Panc1 (cell line): ENCODE results near the gene NDRG3. TPM values are rescaled to one million over a fixed set of nuclear protein-coding genes. Genes with fewer than 3 reads are reported as not detected.
A peak's percentile ranks its signal among the peaks of the same experiment; 100 is the strongest.

Experiments
- ATAC-seq: fragments of 200-7000 bp; cut with Tn5 transposase; 2 replicates; pipeline ENCODE4 v1.9.1; 2020; ENCODE audit warnings: mild to moderate bottlenecking, moderate library complexity
- BruUV-seq: library from RNA; stranded (reverse); fragments of 400-500 nt; replicated peaks from 2 replicates; lab custom pipeline; 2021; lab: Mats Ljungman, UMichigan
- CTCF ChIA-PET: fragments of 300-600 bp; sonication (Branson Sonifier 250); formaldehyde crosslinking; loops from one replicate; lab custom pipeline; 2022; ENCODE audit warnings: antibody characterized with exemption; lab: Charles Lee
- POLR2A ChIA-PET: fragments of 300-600 bp; sonication (Branson Sonifier 250); formaldehyde crosslinking; loops from one replicate; lab custom pipeline; 2022; ENCODE audit warnings: antibody characterized with exemption; lab: Charles Lee
- DNase-seq: peaks from one replicate; pipeline ENCODE4 v3.0.0-alpha.2; 2010; ENCODE audit warnings: low read depth, low spot score
- H3K27ac ChIP-seq: 2 replicates; pipeline ENCODE4 v1.5.1; 2011; ENCODE audit warnings: mild to moderate bottlenecking, low read length, inconsistent platforms
- H3K27me3 ChIP-seq: fragments of 200-500 bp; sonication (Bioruptor generic); 2 replicates; pipeline ENCODE4 v1.6.0; 2014; ENCODE audit warnings: low read length, inconsistent platforms; ENCODE audit not compliant: control insufficient read depth, insufficient read depth
- H3K36me3 ChIP-seq: fragments of 200-500 bp; sonication (Bioruptor generic); 2 replicates; pipeline ENCODE4 v1.5.1; 2014; ENCODE audit warnings: inconsistent platforms, mild to moderate bottlenecking, low read length, moderate library complexity; ENCODE audit not compliant: control insufficient read depth, insufficient read depth
- H3K4me1 ChIP-seq: 2 replicates; pipeline ENCODE4 v1.5.1; 2011; ENCODE audit warnings: inconsistent platforms, mild to moderate bottlenecking, low read length, moderate library complexity; ENCODE audit not compliant: control insufficient read depth, insufficient read depth
- H3K4me3 ChIP-seq, 2 experiments: 2 replicates each; pipeline ENCODE4 v1.5.1; 2011 to 2012; ENCODE audit warnings: low read depth in 2 of 2, low read length in 2 of 2, mild to moderate bottlenecking in 2 of 2, inconsistent platforms in 1 of 2, moderate library complexity in 1 of 2
- H3K9me3 ChIP-seq: fragments of 200-500 bp; sonication (Bioruptor generic); 2 replicates; pipeline ENCODE4 v1.5.1; 2014; ENCODE audit warnings: low read depth, mild to moderate bottlenecking, inconsistent platforms, low read length, moderate library complexity; ENCODE audit not compliant: control insufficient read depth, insufficient read depth
- CTCF ChIP-seq: fragments of 450-650 bp; IDR thresholded peaks from 2 replicates; pipeline ENCODE4 v1.5.1; 2017; ENCODE audit warnings: mild to moderate bottlenecking
- POLR2AphosphoS5 ChIP-seq: IDR thresholded peaks from 2 replicates; pipeline ENCODE4 v1.6.1; 2012; ENCODE audit warnings: mild to moderate bottlenecking, low read depth, low read length, moderate library complexity
- SIN3A ChIP-seq: IDR thresholded peaks from 2 replicates; pipeline ENCODE4 v1.6.1; 2012; ENCODE audit warnings: low read depth, mild to moderate bottlenecking, low read length, moderate library complexity, borderline replicate concordance; ENCODE audit not compliant: insufficient read depth
- TCF7L2 ChIP-seq: IDR thresholded peaks from 2 replicates; pipeline ENCODE4 v1.6.1; 2011; ENCODE audit warnings: mild to moderate bottlenecking, low read depth, low read length, inconsistent platforms
- in situ Hi-C: cut with HindIII; loops from 2 replicates; pipeline ENCODE4 v1.10.0; 2016; ENCODE audit warnings: low sequenced_read_pairs, low pct_unique_long_range_greater_than_20kb
- intact Hi-C: fragments of 100-400 bp; cut with micrococcal nuclease; formaldehyde crosslinking; loops from one replicate; pipeline ENCODE4 v1.10.0; 2022; ENCODE audit not compliant: unreplicated experiment
- total RNA-seq: library from RNA; stranded (reverse); gene quantifications from one replicate; pipeline ENCODE4 v1.2.1, GENCODE V29; 2021; ENCODE audit not compliant: unreplicated experiment
- TF ChIP-seq, protein P1 (sequence below), 2 experiments: IDR thresholded peaks; 2 replicates each; pipeline ENCODE4 v1.6.1; 2011 to 2012; ENCODE audit warnings: low read depth in 2 of 2, control low read depth in 1 of 2, low read length in 1 of 2, mild to moderate bottlenecking in 1 of 2, moderate library complexity in 1 of 2; ENCODE audit not compliant: insufficient read depth in 1 of 2

Gene NDRG3
- total RNA-seq, 1 experiment from 2014 or later: 36.0 TPM

DNA sequence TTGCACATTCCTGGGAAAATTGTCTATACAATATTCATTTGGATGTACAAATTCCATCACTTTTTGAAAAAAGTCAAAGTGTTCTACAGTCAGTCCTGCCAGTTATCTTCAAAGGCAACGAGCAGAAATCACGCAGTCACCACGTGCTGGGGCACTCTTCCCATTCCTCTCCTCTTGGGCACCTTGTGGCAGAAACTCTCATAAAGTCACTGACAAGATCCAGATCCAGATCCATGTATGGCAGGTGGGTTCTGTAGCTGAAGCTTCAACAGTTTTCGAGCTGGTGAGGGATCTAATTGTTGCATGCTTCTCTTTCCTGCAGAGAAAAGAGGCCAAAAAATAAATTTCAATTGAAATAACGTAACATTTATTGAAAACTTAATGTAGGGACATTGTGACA lies 6.7 kb upstream of the NDRG3 start:
- CTCF ChIA-PET: no interaction called here
- intact Hi-C loops: loop anchor here (5.0 kb wide), 1 partner anchor 140 kb away; no protein-coding TSS in a partner anchor
- no peaks in the 10 kb centered on the region for H3K9me3 ChIP-seq
- DNase-seq (no peak), ATAC-seq (no peak)
- H3K27me3 ChIP-seq: no peaks in the 10 kb centered on the region
- TF ChIP-seq SIN3A (no peak), TCF7L2 (no peak), CTCF (no peak), POLR2AphosphoS5 (no peak)
- TF ChIP-seq, protein P1, sequence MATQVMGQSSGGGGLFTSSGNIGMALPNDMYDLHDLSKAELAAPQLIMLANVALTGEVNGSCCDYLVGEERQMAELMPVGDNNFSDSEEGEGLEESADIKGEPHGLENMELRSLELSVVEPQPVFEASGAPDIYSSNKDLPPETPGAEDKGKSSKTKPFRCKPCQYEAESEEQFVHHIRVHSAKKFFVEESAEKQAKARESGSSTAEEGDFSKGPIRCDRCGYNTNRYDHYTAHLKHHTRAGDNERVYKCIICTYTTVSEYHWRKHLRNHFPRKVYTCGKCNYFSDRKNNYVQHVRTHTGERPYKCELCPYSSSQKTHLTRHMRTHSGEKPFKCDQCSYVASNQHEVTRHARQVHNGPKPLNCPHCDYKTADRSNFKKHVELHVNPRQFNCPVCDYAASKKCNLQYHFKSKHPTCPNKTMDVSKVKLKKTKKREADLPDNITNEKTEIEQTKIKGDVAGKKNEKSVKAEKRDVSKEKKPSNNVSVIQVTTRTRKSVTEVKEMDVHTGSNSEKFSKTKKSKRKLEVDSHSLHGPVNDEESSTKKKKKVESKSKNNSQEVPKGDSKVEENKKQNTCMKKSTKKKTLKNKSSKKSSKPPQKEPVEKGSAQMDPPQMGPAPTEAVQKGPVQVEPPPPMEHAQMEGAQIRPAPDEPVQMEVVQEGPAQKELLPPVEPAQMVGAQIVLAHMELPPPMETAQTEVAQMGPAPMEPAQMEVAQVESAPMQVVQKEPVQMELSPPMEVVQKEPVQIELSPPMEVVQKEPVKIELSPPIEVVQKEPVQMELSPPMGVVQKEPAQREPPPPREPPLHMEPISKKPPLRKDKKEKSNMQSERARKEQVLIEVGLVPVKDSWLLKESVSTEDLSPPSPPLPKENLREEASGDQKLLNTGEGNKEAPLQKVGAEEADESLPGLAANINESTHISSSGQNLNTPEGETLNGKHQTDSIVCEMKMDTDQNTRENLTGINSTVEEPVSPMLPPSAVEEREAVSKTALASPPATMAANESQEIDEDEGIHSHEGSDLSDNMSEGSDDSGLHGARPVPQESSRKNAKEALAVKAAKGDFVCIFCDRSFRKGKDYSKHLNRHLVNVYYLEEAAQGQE (IDR thresholded peaks at IDR 0.05; ENCODE audit: insufficient read depth in 1 of 2, low read depth in 2 of 2, low read length in 1 of 2): no peak
- POLR2A ChIA-PET: no interaction called here
- H3K4me1 ChIP-seq: no peaks in the 10 kb centered on the region
- no peak overlapping the region for H3K4me3 ChIP-seq
- H3K27ac ChIP-seq: no peak overlapping the region
- BruUV-seq: no TSS peak
- H3K36me3 ChIP-seq: peaks cover 4% of the 10 kb centered on the region; the same call in 1 of the 2 replicates
- in situ Hi-C loops: no loop called here

GRCh38 chr20:36745234-36745926 lies 510 bp downstream of the NDRG3 start:
- DNase-seq (no peak), ATAC-seq (peak; percentile 79)
- TF ChIP-seq POLR2AphosphoS5: no peak
- TF ChIP-seq, protein P1 (IDR thresholded peaks at IDR 0.05; ENCODE audit: insufficient read depth in 1 of 2, low read depth in 2 of 2, low read length in 1 of 2): no peak
- TF ChIP-seq TCF7L2: no peak
- TF ChIP-seq CTCF: no peak
- TF ChIP-seq SIN3A: no peak
- Histone ChIP-seq H3K36me3 (no peaks in the 10 kb centered on the region), H3K9me3 (no peaks in the 10 kb centered on the region), H3K27me3 (no peaks in the 10 kb centered on the region), H3K4me1 (peaks cover 8% of the 10 kb centered on the region), H3K4me3 (peak overlapping the region; percentile 63 to 86), H3K27ac (peak overlapping the region; percentile 60)
- POLR2A ChIA-PET: interaction anchor here (0.7 kb wide), 1 partner anchor 1712 kb away, joined by 7 read pairs; no protein-coding TSS in a partner anchor
- intact Hi-C loops: no loop called here
- no TSS peak for BruUV-seq
- CTCF ChIA-PET: interaction anchor here (0.6 kb wide), 1 partner anchor 157 kb away, joined by 5 read pairs; no protein-coding TSS in a partner anchor
- in situ Hi-C loops: no loop called here
